GM18951 (cell line): ENCODE data around the gene ACVR1.
"Not testable (repeated sequence)": the region's sequence is repeated elsewhere in the genome, so short reads cannot be mapped to it uniquely, and the experiment has no call there.

Experiments
- POLR2A ChIP-seq: IDR thresholded peaks from 4 replicates; pipeline ENCODE4 v1.6.1; 2011; ENCODE audit warnings: mild to moderate bottlenecking; ENCODE audit not compliant: insufficient read length, insufficient read depth; ENCODE audit errors: extremely low read depth
- in situ Hi-C: fragments of 300-500 bp; cut with MboI; formaldehyde crosslinking; loops from one replicate; pipeline ENCODE4 v1.12.0; 2022; ENCODE audit warnings: low sequenced_read_pairs, mixed read lengths, inconsistent platforms; ENCODE audit not compliant: unreplicated experiment

Gene ACVR1

GRCh38 chr2:157836531-157836930 is 39.6 kb downstream of the ACVR1 start:
- in situ Hi-C loops = no loop called here
- TF ChIP-seq POLR2A = no peak

GRCh38 chr2:157835425-157835824 is 40.7 kb downstream of the ACVR1 start:
- in situ Hi-C loops = no loop called here
- TF ChIP-seq POLR2A = no peak

- TF ChIP-seq POLR2A = no peak
- in situ Hi-C loops = no loop called here
Observed at GRCh38 chr2:157835006-157835405, 41.1 kb downstream of the ACVR1 start.

GRCh38 chr2:157833721-157834120 is 42.4 kb downstream of the ACVR1 start:
- TF ChIP-seq POLR2A = no peak
- in situ Hi-C loops = no loop called here

- TF ChIP-seq POLR2A = no peak
- in situ Hi-C loops = no loop called here
Observed at GRCh38 chr2:157831573-157832315, 44.4 kb downstream of the ACVR1 start.

- no peak for TF ChIP-seq POLR2A
- in situ Hi-C loops = no loop called here
Observed at GRCh38 chr2:157830696-157831570, 45.2 kb downstream of the ACVR1 start.

- TF ChIP-seq POLR2A = no peak
- in situ Hi-C loops = no loop called here
Observed at GRCh38 chr2:157830266-157830665, 45.9 kb downstream of the ACVR1 start.

GRCh38 chr2:157827377-157827776 is 48.8 kb downstream of the ACVR1 start:
- in situ Hi-C loops = no loop called here
- no peak for TF ChIP-seq POLR2A

- in situ Hi-C loops = not testable (repeated sequence)
Observed at GRCh38 chr2:157826644-157827043, 49.5 kb downstream of the ACVR1 start.

- in situ Hi-C loops = no loop called here
- no peak for TF ChIP-seq POLR2A
Observed at GRCh38 chr2:157825885-157826284, 50.2 kb downstream of the ACVR1 start.

- TF ChIP-seq POLR2A = no peak
- in situ Hi-C loops = no loop called here
Observed at GRCh38 chr2:157822993-157823392, 53.1 kb downstream of the ACVR1 start.

GRCh38 chr2:157822533-157822932 is 53.6 kb downstream of the ACVR1 start:
- in situ Hi-C loops = no loop called here
- no peak for TF ChIP-seq POLR2A

- in situ Hi-C loops = no loop called here
- TF ChIP-seq POLR2A = no peak
Observed at GRCh38 chr2:157821519-157822131, 54.5 kb downstream of the ACVR1 start.
